OCI-LY7 (cell line): ENCODE measurements around the gene WWOX. TPM values are rescaled to one million over a fixed set of nuclear protein-coding genes. Genes with fewer than 3 reads are reported as not detected.

ENCODE experiments used
- BruUV-seq: library from RNA; stranded (reverse); fragments of 400-500 nt; replicated peaks from 2 replicates; lab custom pipeline; 2021; lab: Mats Ljungman, UMichigan
- CTCF ChIA-PET: fragments of 300-600 bp; sonication (Branson Sonifier 250); formaldehyde crosslinking; loops from one replicate; lab custom pipeline; 2022; ENCODE audit warnings: antibody characterized with exemption; ENCODE audit not compliant: unreplicated experiment; lab: Charles Lee
- POLR2A ChIA-PET: fragments of 300-600 bp; sonication (Branson Sonifier 250); formaldehyde crosslinking; loops from one replicate; lab custom pipeline; 2022; ENCODE audit warnings: antibody characterized with exemption; lab: Charles Lee
- DNase-seq: peaks from one replicate; pipeline ENCODE4 v3.0.0-alpha.2; 2015; ENCODE audit warnings: low spot score
- H2AFZ ChIP-seq: fragments of 200-600 bp; sonication (generic), shearing (Covaris generic); 2 replicates; pipeline ENCODE4 v1.6.1; 2014; ENCODE audit warnings: mild to moderate bottlenecking, antibody characterized with exemption, low read length, moderate library complexity
- H3K27ac ChIP-seq: fragments of 200-600 bp; sonication (generic); 2 replicates; pipeline ENCODE4 v1.5.1; 2014; ENCODE audit warnings: mixed run types, low read depth, mild to moderate bottlenecking, moderate library complexity, low read length, inconsistent platforms; ENCODE audit not compliant: poor library complexity, severe bottlenecking
- H3K36me3 ChIP-seq: fragments of 200-600 bp; sonication (generic); 2 replicates; pipeline ENCODE4 v1.6.1; 2014; ENCODE audit warnings: mild to moderate bottlenecking, antibody characterized with exemption, low read length, moderate library complexity, mixed read lengths; ENCODE audit not compliant: insufficient read depth
- H3K4me1 ChIP-seq: fragments of 200-600 bp; sonication (generic); 2 replicates; pipeline ENCODE4 v1.5.1; 2014; ENCODE audit warnings: mild to moderate bottlenecking, low read length; ENCODE audit not compliant: insufficient read depth, poor library complexity, severe bottlenecking
- H3K4me2 ChIP-seq: fragments of 200-600 bp; sonication (generic); 2 replicates; pipeline ENCODE4 v1.6.1; 2014; ENCODE audit warnings: mild to moderate bottlenecking, low read length
- H3K4me3 ChIP-seq: fragments of 200-600 bp; sonication (generic); 2 replicates; pipeline ENCODE4 v1.5.1; 2014; ENCODE audit warnings: mild to moderate bottlenecking, low read depth, low read length; ENCODE audit not compliant: poor library complexity, severe bottlenecking
- H3K79me2 ChIP-seq: fragments of 200-600 bp; sonication (generic); 2 replicates; pipeline ENCODE4 v1.6.1; 2016; ENCODE audit warnings: low read depth, mild to moderate bottlenecking, low read length, moderate library complexity, mixed read lengths; ENCODE audit not compliant: insufficient read depth
- H3K9me2 ChIP-seq: fragments of 200-600 bp; sonication (generic); 2 replicates; pipeline ENCODE4 v1.6.1; 2016; ENCODE audit warnings: mild to moderate bottlenecking, low read length, mixed read lengths; ENCODE audit not compliant: insufficient read depth
- H3K9me3 ChIP-seq: fragments of 200-600 bp; sonication (generic); 2 replicates; pipeline ENCODE4 v1.6.1; 2014; ENCODE audit warnings: mild to moderate bottlenecking, mixed run types, low read length, mixed read lengths
- H4K20me1 ChIP-seq: fragments of 200-600 bp; sonication (generic); 2 replicates; pipeline ENCODE4 v1.6.1; 2014; ENCODE audit warnings: mild to moderate bottlenecking, antibody characterized with exemption, low read length, moderate library complexity, mixed read lengths; ENCODE audit not compliant: insufficient read depth
- CTCF ChIP-seq: fragments of 200-600 bp; sonication (generic); conservative IDR thresholded peaks from 2 replicates; pipeline ENCODE4 v1.5.1; 2014; ENCODE audit warnings: mild to moderate bottlenecking, antibody characterized with exemption, low read length, moderate library complexity, mixed read lengths
- EZH2phosphoT487 ChIP-seq: fragments of 200-600 bp; sonication (generic); IDR thresholded peaks from 2 replicates; pipeline ENCODE4 v1.6.1; 2018; ENCODE audit warnings: low read depth, borderline replicate concordance, mild to moderate bottlenecking, mixed run types, antibody characterized with exemption, low read length, moderate library complexity, mixed read lengths
- intact Hi-C: fragments of 100-400 bp; cut with micrococcal nuclease; formaldehyde crosslinking; loops from one replicate; pipeline ENCODE4 v1.10.0; 2022; ENCODE audit not compliant: unreplicated experiment
- total RNA-seq, 2 experiments: library from RNA; depleted of rRNA in 1 of 2; stranded (reverse); fragments of >200 nt in 1 of 2; shearing (Covaris generic) in 1 of 2; gene quantifications; 2 replicates each; pipeline ENCODE4 v1.2.3, GENCODE V29; 2014 to 2022

The WWOX gene
- total RNA-seq, 2 experiments from 2014 or later = 40.2 to 47.6 TPM

DNA sequence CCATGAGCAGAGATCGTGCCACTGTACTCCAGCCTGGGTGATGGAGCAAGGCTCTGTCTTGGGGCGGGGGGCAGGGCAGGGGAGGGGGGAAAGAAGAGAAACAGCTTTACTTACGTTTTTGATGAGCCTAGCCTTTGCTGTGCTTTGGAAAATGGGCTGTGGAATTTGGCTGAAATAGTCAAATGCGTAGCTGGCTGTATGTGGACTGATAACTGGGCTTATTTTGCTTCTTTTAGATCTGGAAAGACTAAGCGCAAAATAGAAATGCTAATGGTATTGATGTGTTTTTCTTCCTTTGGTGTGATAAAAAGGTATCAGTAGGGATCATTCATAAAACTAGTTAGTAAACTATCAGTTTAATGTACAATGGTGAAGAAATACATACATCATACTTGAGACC is 346.4 kb downstream of the WWOX start:
- CTCF ChIA-PET = no interaction called here
- DNase-seq = no peak
- POLR2A ChIA-PET = interaction anchor here (0.6 kb wide), 1 partner anchor 20 kb away, joined by 3 read pairs; no protein-coding TSS in a partner anchor

GRCh38 chr16:78446486-78446885 is 347.0 kb downstream of the WWOX start:
- no peaks in the 10 kb centered on the region for H3K79me2 ChIP-seq
- no peaks in the 10 kb centered on the region for H3K4me1 ChIP-seq
- H2AFZ ChIP-seq = no peak overlapping the region
- no peaks in the 10 kb centered on the region for H3K9me2 ChIP-seq
- DNase-seq = no peak
- ChIA-PET POLR2A (no interaction called here), CTCF (no interaction called here)
- intact Hi-C loops = no loop called here
- TF ChIP-seq CTCF = no peak
- TF ChIP-seq EZH2phosphoT487 = no peak
- H3K9me3 ChIP-seq = no peaks in the 10 kb centered on the region
- no peak overlapping the region for H3K4me3 ChIP-seq
- H3K36me3 ChIP-seq = no peaks in the 10 kb centered on the region
- no peak overlapping the region for H3K27ac ChIP-seq
- BruUV-seq = no TSS peak
- no peaks in the 10 kb centered on the region for H4K20me1 ChIP-seq
- no peak overlapping the region for H3K4me2 ChIP-seq

More for the DNA sequence above, 346.4 kb downstream of the WWOX start:
- TF ChIP-seq CTCF (no peak), EZH2phosphoT487 (no peak)
- Histone ChIP-seq H3K27ac (no peak overlapping the region), H2AFZ (no peak overlapping the region), H3K4me3 (no peak overlapping the region), H3K4me1 (no peaks in the 10 kb centered on the region), H3K9me2 (no peaks in the 10 kb centered on the region), H4K20me1 (no peaks in the 10 kb centered on the region), H3K9me3 (no peaks in the 10 kb centered on the region), H3K79me2 (no peaks in the 10 kb centered on the region), H3K4me2 (no peak overlapping the region), H3K36me3 (no peaks in the 10 kb centered on the region)
- BruUV-seq = no TSS peak
- intact Hi-C loops = no loop called here

DNA sequence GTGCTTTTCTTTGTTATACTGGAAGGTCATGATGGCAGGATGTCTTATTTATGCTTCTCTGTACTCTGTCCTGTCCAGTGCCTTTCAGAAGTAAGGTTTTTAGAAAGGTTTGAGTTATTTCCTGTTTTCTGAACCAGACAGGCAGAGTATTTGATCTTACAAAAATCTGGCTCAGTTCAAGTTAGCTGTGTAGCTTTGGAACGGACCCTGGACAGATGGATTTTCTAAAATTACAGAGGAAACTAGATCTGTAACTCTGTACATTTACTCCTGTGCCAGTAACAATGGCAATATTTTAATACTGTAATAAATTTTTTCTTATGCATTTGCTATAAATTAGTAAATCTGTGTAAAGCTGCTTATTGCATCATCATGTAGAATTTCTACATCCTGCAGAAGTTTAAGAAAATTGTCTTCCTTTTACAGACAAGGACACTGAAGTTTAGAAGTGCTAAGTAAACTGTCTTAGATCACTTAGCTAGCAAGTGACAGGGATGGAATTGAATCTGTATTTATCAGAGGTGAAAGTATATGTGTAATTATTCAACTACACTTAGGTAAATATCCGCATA is 347.6 kb downstream of the WWOX start:
- Histone ChIP-seq H3K4me1 (no peaks in the 10 kb centered on the region), H3K4me3 (no peak overlapping the region), H3K9me2 (no peaks in the 10 kb centered on the region), H4K20me1 (no peaks in the 10 kb centered on the region), H3K27ac (no peak overlapping the region), H3K4me2 (no peak overlapping the region), H3K9me3 (no peaks in the 10 kb centered on the region), H3K36me3 (no peaks in the 10 kb centered on the region), H3K79me2 (no peaks in the 10 kb centered on the region), H2AFZ (no peak overlapping the region)
- POLR2A ChIA-PET = no interaction called here
- no peak for DNase-seq
- no peak for TF ChIP-seq CTCF
- no peak for TF ChIP-seq EZH2phosphoT487
- CTCF ChIA-PET = no interaction called here
- intact Hi-C loops = no loop called here
- BruUV-seq = no TSS peak
